HG02840 (cell line): ENCODE measurements around the gene TOP1.
"Not testable (repeated sequence)": the region's sequence is repeated elsewhere in the genome, so short reads cannot be mapped to it uniquely, and the experiment has no call there.

Experiments
- ATAC-seq: cut with Tn5 transposase; IDR thresholded peaks from one replicate; pipeline ENCODE4 v1.9.1; 2021; ENCODE audit warnings: mild to moderate bottlenecking, moderate library complexity, moderate number of reproducible peaks; ENCODE audit not compliant: unreplicated experiment, low FRiP score

Gene TOP1

GRCh38 chr20:41121399-41121798 is 92.8 kb downstream of the TOP1 start:
- no peak for ATAC-seq

GRCh38 chr20:41123631-41124030 is 95.0 kb downstream of the TOP1 start:
- no peak for ATAC-seq

GRCh38 chr20:41124451-41125094 is 96.0 kb downstream of the TOP1 start:
- no peak for ATAC-seq

- no peak for ATAC-seq
Observed at GRCh38 chr20:41125530-41126457, 97.2 kb downstream of the TOP1 start.

- ATAC-seq = no peak
Observed at GRCh38 chr20:41126719-41127118, 98.1 kb downstream of the TOP1 start.

GRCh38 chr20:41128317-41128716 is 99.7 kb downstream of the TOP1 start:
- not testable (repeated sequence) for ATAC-seq

GRCh38 chr20:41131594-41132387 is 103.2 kb downstream of the TOP1 start:
- no peak for ATAC-seq

GRCh38 chr20:41132388-41132775 is 103.8 kb downstream of the TOP1 start:
- not testable (repeated sequence) for ATAC-seq

GRCh38 chr20:41133709-41134361 is 105.2 kb downstream of the TOP1 start:
- ATAC-seq = peak; percentile 33

- no peak for ATAC-seq
Observed at GRCh38 chr20:41134362-41135186, 106.0 kb downstream of the TOP1 start.

- ATAC-seq = no peak
Observed at GRCh38 chr20:41135187-41135887, 106.7 kb downstream of the TOP1 start.

- ATAC-seq = no peak
Observed at GRCh38 chr20:41135888-41136679, 107.5 kb downstream of the TOP1 start.

- peak; percentile 53 for ATAC-seq
Observed at GRCh38 chr20:41136680-41137613, 108.3 kb downstream of the TOP1 start, which contains the start of gene PLCG1. PLCG1 (plus strand) TSS chr20:41137543; CDS start chr20:41137642, 99 bp downstream.

GRCh38 chr20:41137614-41138474 is 109.2 kb downstream of the TOP1 start:
- ATAC-seq = peak; percentile 22

- no peak for ATAC-seq
Observed at GRCh38 chr20:41138475-41139226, 110.0 kb downstream of the TOP1 start.
